ENCODE results near the gene SERPINA4. TPM values are rescaled to one million over a fixed set of nuclear protein-coding genes. Genes with fewer than 3 reads are reported as not detected.

Gene SERPINA4
- total RNA-seq, 1 experiment from 2014 or later, result 6.3 TPM

DNA sequence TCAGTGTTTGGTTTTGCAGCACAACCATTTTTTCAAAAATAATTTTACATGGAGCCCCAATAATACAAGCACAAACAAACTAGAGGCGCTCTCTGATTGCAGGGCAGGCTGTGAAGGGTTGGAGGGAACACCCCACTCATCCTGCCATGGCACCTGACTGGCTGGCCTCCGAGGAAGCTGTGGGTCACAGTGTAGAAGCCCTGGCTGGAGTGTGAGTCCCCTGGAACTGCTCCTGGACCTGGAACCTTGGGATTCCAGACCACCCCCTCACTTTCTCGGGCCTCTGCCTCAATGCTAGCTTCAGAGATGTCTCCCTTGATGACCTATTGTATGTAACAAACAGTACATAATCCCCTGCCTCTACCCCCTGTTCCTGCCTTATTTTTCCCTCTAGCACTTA lies 37.1 kb upstream of the SERPINA4 start:
- ChIA-PET POLR2A (no interaction called here), CTCF (no interaction called here)
- Mint-ChIP-seq H3K27ac (ENCODE audit: unreplicated experiment) (no peak overlapping the region), H3K4me3 (ENCODE audit: unreplicated experiment) (no peak overlapping the region), H3K36me3 (ENCODE audit: insufficient read depth, unreplicated experiment) (no peaks in the 10 kb centered on the region), H3K27me3 (ENCODE audit: insufficient read depth, unreplicated experiment) (no peaks in the 10 kb centered on the region), H3K9me3 (ENCODE audit: unreplicated experiment) (peaks cover 10% of the 10 kb centered on the region), H3K4me1 (ENCODE audit: low read depth, unreplicated experiment) (no peaks in the 10 kb centered on the region)
- BruUV-seq (replicated peaks), result no TSS peak
- intact Hi-C loops (cut with micrococcal nuclease; ENCODE audit: unreplicated experiment), result no loop called here
- H3K4me1 ChIP-seq, result peaks cover 8% of the 10 kb centered on the region; the same call in 1 of the 2 replicates
- no peaks in the 10 kb centered on the region for H3K36me3 ChIP-seq (ENCODE audit: control insufficient read depth, insufficient read depth, low read length)
- H3K4me3 ChIP-seq (ENCODE audit: low read depth, low read length), result no peak overlapping the region
- TF ChIP-seq, protein P1, sequence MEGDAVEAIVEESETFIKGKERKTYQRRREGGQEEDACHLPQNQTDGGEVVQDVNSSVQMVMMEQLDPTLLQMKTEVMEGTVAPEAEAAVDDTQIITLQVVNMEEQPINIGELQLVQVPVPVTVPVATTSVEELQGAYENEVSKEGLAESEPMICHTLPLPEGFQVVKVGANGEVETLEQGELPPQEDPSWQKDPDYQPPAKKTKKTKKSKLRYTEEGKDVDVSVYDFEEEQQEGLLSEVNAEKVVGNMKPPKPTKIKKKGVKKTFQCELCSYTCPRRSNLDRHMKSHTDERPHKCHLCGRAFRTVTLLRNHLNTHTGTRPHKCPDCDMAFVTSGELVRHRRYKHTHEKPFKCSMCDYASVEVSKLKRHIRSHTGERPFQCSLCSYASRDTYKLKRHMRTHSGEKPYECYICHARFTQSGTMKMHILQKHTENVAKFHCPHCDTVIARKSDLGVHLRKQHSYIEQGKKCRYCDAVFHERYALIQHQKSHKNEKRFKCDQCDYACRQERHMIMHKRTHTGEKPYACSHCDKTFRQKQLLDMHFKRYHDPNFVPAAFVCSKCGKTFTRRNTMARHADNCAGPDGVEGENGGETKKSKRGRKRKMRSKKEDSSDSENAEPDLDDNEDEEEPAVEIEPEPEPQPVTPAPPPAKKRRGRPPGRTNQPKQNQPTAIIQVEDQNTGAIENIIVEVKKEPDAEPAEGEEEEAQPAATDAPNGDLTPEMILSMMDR (IDR thresholded peaks at IDR 0.05; ENCODE audit: insufficient read depth in 1 of 2, low read depth in 1 of 2, low read length in 1 of 2, severe bottlenecking in 1 of 2, unreplicated experiment in 1 of 2), result no peak
- H3K9me3 ChIP-seq, result no peaks in the 10 kb centered on the region
- no peak for DNase-seq
- no peaks in the 10 kb centered on the region for H3K27me3 ChIP-seq (replicated peaks; ENCODE audit: control insufficient read depth, insufficient read depth, low read length)

DNA sequence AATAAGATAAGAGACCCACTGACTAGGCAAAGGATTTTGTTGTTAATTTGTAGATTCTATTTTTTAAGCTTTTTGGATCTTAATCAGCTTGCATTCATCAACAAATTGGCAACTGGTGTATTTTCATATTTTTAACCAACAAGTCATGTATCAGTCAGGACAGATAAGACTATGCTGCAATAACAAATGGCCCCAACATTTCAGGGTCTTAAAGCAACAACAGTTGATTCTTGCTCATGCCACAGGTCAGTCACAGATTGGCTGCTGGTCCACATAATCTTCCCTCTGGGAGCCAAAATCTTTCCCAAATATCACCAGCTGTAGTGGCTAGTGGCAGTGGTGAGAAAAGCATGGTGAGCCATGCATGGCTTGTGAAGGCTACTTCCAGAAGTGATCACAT lies 30.1 kb upstream of the SERPINA4 start:
- H3K27me3 ChIP-seq (replicated peaks; ENCODE audit: control insufficient read depth, insufficient read depth, low read length), result no peaks in the 10 kb centered on the region
- Mint-ChIP-seq H3K4me3 (ENCODE audit: unreplicated experiment) (no peak overlapping the region), H3K27me3 (ENCODE audit: insufficient read depth, unreplicated experiment) (peaks cover 2% of the 10 kb centered on the region), H3K36me3 (ENCODE audit: insufficient read depth, unreplicated experiment) (no peaks in the 10 kb centered on the region), H3K27ac (ENCODE audit: unreplicated experiment) (no peak overlapping the region), H3K9me3 (ENCODE audit: unreplicated experiment) (no peaks in the 10 kb centered on the region), H3K4me1 (ENCODE audit: low read depth, unreplicated experiment) (no peaks in the 10 kb centered on the region)
- no peak for DNase-seq
- no peaks in the 10 kb centered on the region for H3K4me1 ChIP-seq
- intact Hi-C loops (cut with micrococcal nuclease; ENCODE audit: unreplicated experiment), result no loop called here
- no TSS peak for BruUV-seq (replicated peaks)
- no peaks in the 10 kb centered on the region for H3K36me3 ChIP-seq (ENCODE audit: control insufficient read depth, insufficient read depth, low read length)
- ChIA-PET POLR2A (no interaction called here), CTCF (no interaction called here)
- H3K9me3 ChIP-seq, result no peaks in the 10 kb centered on the region
- no peak overlapping the region for H3K4me3 ChIP-seq (ENCODE audit: low read depth, low read length)
- TF ChIP-seq, protein P1 (IDR thresholded peaks at IDR 0.05; ENCODE audit: insufficient read depth in 1 of 2, low read depth in 1 of 2, low read length in 1 of 2, severe bottlenecking in 1 of 2, unreplicated experiment in 1 of 2), result no peak

DNA sequence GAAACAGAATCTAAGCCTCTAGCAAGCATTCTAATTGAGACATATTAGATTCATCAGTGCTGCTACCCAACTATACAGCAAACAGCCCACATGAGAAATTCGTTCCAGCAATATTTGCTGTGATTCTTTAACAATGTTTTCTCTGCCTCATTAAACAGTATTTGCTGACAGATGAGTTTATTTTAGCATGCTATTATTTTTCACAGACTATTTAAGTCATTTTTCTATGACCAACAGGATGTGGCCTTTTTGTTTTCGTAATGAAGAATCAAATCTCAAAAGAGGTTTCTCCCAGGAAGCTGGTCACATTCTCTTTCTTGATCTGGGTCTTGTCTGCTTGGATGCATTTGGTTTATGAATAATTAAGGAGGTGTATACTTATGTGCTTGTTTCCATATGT lies 28.8 kb upstream of the SERPINA4 start:
- POLR2A ChIA-PET, result no interaction called here
- BruUV-seq (replicated peaks), result no TSS peak
- TF ChIP-seq, protein P1 (IDR thresholded peaks at IDR 0.05; ENCODE audit: insufficient read depth in 1 of 2, low read depth in 1 of 2, low read length in 1 of 2, severe bottlenecking in 1 of 2, unreplicated experiment in 1 of 2), result no peak
- Histone ChIP-seq H3K27me3 (replicated peaks; ENCODE audit: control insufficient read depth, insufficient read depth, low read length) (no peaks in the 10 kb centered on the region), H3K36me3 (ENCODE audit: control insufficient read depth, insufficient read depth, low read length) (no peaks in the 10 kb centered on the region), H3K4me1 (no peaks in the 10 kb centered on the region), H3K9me3 (no peaks in the 10 kb centered on the region), H3K4me3 (ENCODE audit: low read depth, low read length) (no peak overlapping the region)
- Mint-ChIP-seq H3K27ac (ENCODE audit: unreplicated experiment) (no peak overlapping the region), H3K4me3 (ENCODE audit: unreplicated experiment) (no peak overlapping the region), H3K36me3 (ENCODE audit: insufficient read depth, unreplicated experiment) (no peaks in the 10 kb centered on the region), H3K9me3 (ENCODE audit: unreplicated experiment) (no peaks in the 10 kb centered on the region), H3K4me1 (ENCODE audit: low read depth, unreplicated experiment) (no peaks in the 10 kb centered on the region), H3K27me3 (ENCODE audit: insufficient read depth, unreplicated experiment) (peaks cover 2% of the 10 kb centered on the region)
- CTCF ChIA-PET, result interaction anchor here (1.2 kb wide), 1 partner anchor 17 kb away, joined by 3 read pairs; no protein-coding TSS in a partner anchor
- intact Hi-C loops (cut with micrococcal nuclease; ENCODE audit: unreplicated experiment), result no loop called here
- DNase-seq, result no peak
